ENCODE results near the gene CDR2L. TPM values are rescaled to one million over a fixed set of nuclear protein-coding genes. Genes with fewer than 3 reads are reported as not detected.
"Not testable (repeated sequence)": the region's sequence is repeated elsewhere in the genome, so short reads cannot be mapped to it uniquely, and the experiment has no call there.

The CDR2L gene
- total RNA-seq, 4 donors from 2014 or later = 5.6 to 8.6 (median 6.9) TPM

DNA sequence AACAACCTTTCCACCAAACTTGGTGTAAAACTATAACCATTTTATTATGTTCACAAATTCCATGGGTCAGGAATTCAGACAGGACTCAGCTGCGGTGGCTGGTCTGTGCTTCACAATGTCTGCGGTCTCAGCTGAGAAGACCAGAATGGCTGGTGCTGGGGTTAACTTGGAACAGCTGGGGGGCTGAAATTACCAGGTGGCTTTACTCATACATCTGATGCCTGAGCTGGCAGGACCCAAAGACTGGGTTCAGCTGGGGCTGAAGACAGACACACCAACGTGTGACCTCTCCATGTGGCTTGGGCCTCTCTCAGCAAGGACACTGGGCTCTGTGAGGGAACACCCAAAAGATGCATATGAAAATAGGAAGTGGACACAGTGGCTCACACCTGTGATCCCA lies 9.2 kb upstream of the CDR2L start:
- no peaks in the 10 kb centered on the region for H3K9me3 ChIP-seq
- no peak overlapping the region for H3K27ac ChIP-seq
- WGBS = 87% methylated on average over 3 of the region's 3 CpGs
- no peaks in the 10 kb centered on the region for H3K36me3 ChIP-seq
- TF ChIP-seq POLR2A (IDR thresholded peaks at IDR 0.05) (no peak), POLR2AphosphoS5 (IDR thresholded peaks at IDR 0.05) (no peak), EP300 (IDR thresholded peaks at IDR 0.05) (no peak)
- TF ChIP-seq, protein P1, sequence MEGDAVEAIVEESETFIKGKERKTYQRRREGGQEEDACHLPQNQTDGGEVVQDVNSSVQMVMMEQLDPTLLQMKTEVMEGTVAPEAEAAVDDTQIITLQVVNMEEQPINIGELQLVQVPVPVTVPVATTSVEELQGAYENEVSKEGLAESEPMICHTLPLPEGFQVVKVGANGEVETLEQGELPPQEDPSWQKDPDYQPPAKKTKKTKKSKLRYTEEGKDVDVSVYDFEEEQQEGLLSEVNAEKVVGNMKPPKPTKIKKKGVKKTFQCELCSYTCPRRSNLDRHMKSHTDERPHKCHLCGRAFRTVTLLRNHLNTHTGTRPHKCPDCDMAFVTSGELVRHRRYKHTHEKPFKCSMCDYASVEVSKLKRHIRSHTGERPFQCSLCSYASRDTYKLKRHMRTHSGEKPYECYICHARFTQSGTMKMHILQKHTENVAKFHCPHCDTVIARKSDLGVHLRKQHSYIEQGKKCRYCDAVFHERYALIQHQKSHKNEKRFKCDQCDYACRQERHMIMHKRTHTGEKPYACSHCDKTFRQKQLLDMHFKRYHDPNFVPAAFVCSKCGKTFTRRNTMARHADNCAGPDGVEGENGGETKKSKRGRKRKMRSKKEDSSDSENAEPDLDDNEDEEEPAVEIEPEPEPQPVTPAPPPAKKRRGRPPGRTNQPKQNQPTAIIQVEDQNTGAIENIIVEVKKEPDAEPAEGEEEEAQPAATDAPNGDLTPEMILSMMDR (IDR thresholded peaks at IDR 0.05) = no peak
- H3K4me3 ChIP-seq = no peak overlapping the region
- no peak for DNase-seq (ENCODE audit: low spot score in 2 of 2)
- peaks cover 13% of the 10 kb centered on the region for H3K4me1 ChIP-seq
- peaks cover 14% of the 10 kb centered on the region for H3K27me3 ChIP-seq

DNA sequence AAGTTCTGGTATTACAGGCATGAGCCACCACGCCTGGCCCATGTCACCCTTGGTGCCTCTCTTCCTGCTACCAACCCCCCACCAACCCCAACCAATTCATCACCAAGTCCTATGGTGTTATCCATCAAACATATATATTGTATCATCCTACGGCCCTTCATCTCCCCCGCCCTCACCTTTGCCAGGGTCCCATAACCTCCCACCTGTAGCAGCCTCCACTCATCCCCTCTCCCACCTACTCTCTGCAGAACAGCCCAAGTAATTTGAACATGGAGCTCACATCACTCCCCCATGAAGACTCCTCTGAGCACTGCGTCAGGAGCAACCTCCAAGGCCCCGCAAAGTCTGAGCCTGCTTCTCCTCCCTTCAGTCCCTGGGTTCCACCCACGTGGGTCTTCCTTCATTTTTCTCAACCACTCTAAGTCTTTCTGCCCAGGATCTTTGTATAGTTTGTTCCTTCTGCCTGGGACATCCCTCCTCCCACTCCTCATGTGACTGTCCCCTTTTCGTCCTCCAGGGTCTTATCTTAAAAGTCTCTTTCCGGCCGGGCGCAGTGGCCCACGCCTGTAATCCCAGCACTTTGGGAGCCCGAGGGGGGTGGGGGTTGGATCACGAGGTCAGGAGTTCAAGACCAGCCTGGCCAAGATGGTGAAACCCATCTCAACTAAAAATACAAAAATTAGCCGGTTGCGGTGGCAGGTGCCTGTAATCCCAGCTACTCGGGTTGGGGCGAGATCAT lies 7.9 kb upstream of the CDR2L start:
- no peaks in the 10 kb centered on the region for H3K9me3 ChIP-seq
- TF ChIP-seq POLR2AphosphoS5 (IDR thresholded peaks at IDR 0.05) (no peak), POLR2A (IDR thresholded peaks at IDR 0.05) (no peak), EP300 (IDR thresholded peaks at IDR 0.05) (no peak)
- TF ChIP-seq, protein P1 (IDR thresholded peaks at IDR 0.05) = no peak
- 86% methylated on average over 17 of the region's 17 CpGs for WGBS
- peaks cover 13% of the 10 kb centered on the region for H3K4me1 ChIP-seq
- no peak overlapping the region for H3K27ac ChIP-seq
- H3K27me3 ChIP-seq = peaks cover 4% of the 10 kb centered on the region
- H3K4me3 ChIP-seq = no peak overlapping the region
- H3K36me3 ChIP-seq = no peaks in the 10 kb centered on the region
- DNase-seq (ENCODE audit: low spot score in 2 of 2) = no peak

DNA sequence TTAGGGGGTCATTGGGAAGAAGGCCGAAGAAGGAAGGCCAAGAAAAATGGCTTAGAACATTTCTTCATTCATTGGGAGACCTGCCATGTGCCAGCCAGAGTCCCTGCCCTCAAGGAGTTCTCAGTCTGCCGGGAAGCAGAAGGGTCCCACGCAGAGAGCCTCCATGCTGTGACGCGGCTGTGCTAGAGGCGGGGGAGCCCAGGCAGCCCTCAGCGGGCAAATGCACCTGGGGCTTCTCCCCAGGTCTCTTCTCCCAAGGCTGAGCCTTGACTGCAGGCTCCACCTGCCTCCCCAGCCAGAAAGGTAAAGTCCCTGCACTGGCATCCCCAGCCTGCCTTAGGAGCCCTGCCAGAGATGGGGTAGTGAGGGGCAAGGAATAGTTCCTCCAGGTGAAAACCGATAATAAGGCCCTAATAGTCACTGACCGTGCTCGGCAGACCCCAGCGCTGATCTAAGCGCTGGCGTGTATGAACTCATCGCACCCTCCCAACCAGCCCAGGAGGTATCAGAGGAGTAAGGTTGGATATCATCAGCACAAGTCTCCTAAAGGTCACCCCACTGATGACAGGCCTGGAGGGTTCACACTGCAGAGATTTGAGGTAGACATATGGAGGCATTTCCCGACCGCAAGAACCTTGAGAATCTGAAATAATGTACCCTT lies 6.0 kb upstream of the CDR2L start:
- no peak for DNase-seq (ENCODE audit: low spot score in 2 of 2)
- Histone ChIP-seq H3K9me3 (no peaks in the 10 kb centered on the region), H3K4me3 (peak overlapping the region; percentile 51), H3K4me1 (peaks cover 13% of the 10 kb centered on the region), H3K36me3 (no peaks in the 10 kb centered on the region), H3K27me3 (no peaks in the 10 kb centered on the region), H3K27ac (peak overlapping the region; percentile 75)
- TF ChIP-seq POLR2A (IDR thresholded peaks at IDR 0.05) = no peak
- no peak for TF ChIP-seq POLR2AphosphoS5 (IDR thresholded peaks at IDR 0.05)
- no peak for TF ChIP-seq EP300 (IDR thresholded peaks at IDR 0.05)
- TF ChIP-seq, protein P1 (IDR thresholded peaks at IDR 0.05) = no peak
- 45% methylated on average over 16 of the region's 16 CpGs for WGBS

- Histone ChIP-seq H3K27ac (peak overlapping the region; percentile 75), H3K4me3 (peak overlapping the region; percentile 51), H3K4me1 (peaks cover 18% of the 10 kb centered on the region), H3K36me3 (no peaks in the 10 kb centered on the region), H3K27me3 (no peaks in the 10 kb centered on the region), H3K9me3 (no peaks in the 10 kb centered on the region)
- 1% methylated on average over 35 of the region's 61 CpGs for WGBS
- peak; percentile 83 for DNase-seq (ENCODE audit: low spot score in 2 of 2)
- TF ChIP-seq POLR2AphosphoS5 (IDR thresholded peaks at IDR 0.05) = peak in 1 of 3 donors; percentile 34
- TF ChIP-seq EP300 (IDR thresholded peaks at IDR 0.05) = no peak
Measured at GRCh38 chr17:74981979-74982662, 5.3 kb upstream of the CDR2L start.

- peak overlapping the region; percentile 75 for H3K27ac ChIP-seq
- DNase-seq (ENCODE audit: low spot score in 2 of 2); H3K27me3 ChIP-seq; H3K36me3 ChIP-seq; H3K9me3 ChIP-seq: not testable (repeated sequence)
- peak overlapping the region; percentile 51 for H3K4me3 ChIP-seq
- peaks cover 20% of the 10 kb centered on the region for H3K4me1 ChIP-seq
- 40% methylated on average over 11 of the region's 14 CpGs for WGBS
Measured at GRCh38 chr17:74982663-74983313, 4.6 kb upstream of the CDR2L start.
